Amniotic stem cell (primary cell): ENCODE results near the gene CCAR1.
"Not testable (repeated sequence)": the region's sequence is repeated elsewhere in the genome, so short reads cannot be mapped to it uniquely, and the experiment has no call there.

Experiments used
- DNase-seq: peaks from one replicate; lab custom pipeline; 2025; lab: John Stamatoyannopoulos, UW

The CCAR1 gene

DNA sequence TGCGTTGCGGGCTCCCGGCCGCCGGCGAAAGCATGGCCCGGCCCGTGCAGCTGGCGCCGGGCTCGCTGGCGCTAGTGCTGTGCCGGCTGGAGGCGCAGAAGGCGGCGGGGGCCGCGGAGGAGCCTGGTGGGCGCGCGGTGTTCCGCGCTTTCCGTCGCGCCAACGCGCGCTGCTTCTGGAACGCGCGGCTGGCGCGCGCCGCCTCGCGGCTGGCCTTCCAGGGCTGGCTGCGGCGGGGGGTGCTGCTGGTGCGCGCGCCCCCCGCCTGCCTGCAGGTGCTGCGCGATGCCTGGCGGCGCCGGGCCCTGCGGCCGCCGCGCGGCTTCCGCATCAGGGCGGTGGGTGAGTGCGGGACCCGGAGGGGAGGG is 106.5 kb downstream of the CCAR1 start:
- DNase-seq, result not testable (repeated sequence)

DNA sequence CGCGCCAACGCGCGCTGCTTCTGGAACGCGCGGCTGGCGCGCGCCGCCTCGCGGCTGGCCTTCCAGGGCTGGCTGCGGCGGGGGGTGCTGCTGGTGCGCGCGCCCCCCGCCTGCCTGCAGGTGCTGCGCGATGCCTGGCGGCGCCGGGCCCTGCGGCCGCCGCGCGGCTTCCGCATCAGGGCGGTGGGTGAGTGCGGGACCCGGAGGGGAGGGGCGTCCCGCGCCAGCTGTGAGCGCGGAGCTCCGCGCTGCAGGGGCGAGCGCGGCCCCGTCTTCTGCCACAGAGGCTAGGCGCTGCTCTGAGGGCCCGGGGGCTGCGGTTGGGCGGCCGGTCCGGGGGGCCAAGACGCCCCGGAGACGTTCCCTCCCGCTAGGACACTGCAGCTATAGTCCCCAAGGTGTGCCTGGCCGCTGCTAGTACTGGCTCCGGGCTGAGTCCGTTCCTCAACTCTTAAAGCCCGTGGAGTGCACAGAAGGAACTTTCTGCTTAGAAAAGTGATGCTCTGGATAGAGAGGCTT is 107.1 kb downstream of the CCAR1 start:
- not testable (repeated sequence) for DNase-seq

DNA sequence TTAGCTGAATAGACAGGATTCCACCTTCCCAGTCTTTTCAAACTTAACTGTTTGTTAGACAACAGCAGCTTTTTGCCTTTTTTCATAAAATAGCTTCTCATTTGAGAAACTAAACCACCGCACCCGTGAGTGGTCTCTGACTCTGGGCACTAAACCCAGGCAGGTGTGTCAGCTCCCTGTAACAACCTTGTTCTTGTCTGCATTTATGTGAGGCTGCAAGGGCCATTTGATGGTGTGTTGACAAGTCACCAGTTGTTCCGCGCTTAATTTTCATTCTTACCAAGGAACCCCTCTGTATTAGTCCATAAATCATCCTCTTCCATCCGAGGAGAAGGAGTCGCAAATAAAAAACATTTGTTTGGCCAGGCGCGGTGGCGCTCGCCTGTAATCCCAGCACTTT is 107.8 kb downstream of the CCAR1 start:
- no peak for DNase-seq

DNA sequence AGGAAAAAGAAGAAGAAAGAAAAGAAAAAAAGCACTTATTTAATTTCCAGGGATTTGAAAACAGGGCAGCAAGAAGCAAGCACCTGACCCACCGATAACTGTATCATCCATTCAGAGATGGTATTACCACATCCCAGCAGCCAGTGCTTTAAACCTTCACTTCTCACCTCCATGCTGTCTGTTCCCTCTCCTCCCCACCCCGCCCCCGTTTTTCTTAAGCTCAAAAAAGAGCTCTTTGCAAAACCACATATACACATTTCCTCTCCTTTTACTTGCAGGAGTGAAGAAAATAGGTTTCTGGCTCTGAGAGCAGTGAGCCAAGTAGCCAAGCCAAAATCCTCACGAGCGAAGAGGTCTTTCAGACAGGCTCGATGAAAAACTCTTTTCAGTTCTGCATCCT is 108.5 kb downstream of the CCAR1 start:
- DNase-seq, result no peak

DNA sequence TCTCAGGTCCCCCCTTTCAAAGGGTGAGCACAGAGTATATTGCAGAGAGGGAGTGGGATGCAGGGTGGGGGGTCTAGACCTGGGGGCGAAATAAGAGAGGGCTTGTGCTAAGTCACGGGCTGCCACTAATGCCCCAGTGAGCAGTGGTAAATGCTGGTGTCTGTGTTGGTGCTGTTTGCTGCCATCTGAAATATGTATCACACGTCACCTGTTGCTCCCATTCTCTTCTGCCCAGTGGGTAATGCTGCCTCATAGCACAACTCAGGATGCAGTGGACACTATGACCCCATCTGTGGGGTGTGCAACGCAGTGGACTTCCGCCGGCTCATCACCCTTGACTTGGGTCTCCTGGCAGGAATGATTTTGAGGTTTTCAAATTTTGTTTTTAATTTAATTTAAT is 108.9 kb downstream of the CCAR1 start:
- DNase-seq, result no peak

DNA sequence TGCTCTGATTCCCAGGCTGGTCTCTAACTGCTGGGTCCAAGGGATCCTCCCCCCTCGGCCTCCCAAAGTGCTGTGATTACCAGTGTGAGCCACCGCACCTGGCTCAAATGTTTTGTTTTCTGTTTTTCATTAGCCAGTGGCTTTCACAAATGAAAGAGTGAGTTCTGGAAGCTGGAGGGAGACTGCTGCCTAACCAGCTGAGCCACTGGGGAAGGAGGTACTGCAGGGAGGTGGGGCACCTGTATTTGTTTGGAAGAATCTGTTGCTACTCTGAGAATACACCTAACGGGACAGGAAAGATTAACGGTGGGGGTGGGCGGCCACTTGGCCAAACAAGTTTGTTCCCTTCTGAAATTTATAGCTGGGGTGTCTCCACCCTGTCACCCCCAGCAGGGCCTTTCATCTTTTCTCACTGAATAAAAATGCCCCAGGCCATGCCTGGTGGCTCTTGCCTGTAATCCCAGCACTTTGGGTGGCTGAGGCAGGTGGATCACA is 111.0 kb downstream of the CCAR1 start:
- no peak for DNase-seq

DNA sequence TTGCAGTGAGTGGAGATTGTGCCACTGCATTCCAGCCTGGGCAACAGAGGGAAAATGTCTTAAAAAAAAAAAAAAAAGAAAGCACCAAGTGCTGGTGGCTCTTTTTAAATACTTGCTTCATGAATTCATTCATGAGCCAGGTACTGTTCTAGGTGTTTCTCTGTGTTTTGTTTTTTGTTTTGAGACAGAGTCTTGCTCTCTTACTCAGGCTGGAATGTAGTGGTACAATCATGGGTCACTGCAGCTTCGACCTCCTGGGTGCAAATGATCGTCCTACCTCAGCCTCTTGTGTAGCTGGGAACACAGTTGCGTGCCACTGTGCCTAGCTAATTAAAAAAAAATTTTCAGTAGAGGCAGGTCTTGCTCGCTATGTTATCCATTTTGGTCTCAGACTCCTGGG is 111.6 kb downstream of the CCAR1 start:
- DNase-seq, result no peak

DNA sequence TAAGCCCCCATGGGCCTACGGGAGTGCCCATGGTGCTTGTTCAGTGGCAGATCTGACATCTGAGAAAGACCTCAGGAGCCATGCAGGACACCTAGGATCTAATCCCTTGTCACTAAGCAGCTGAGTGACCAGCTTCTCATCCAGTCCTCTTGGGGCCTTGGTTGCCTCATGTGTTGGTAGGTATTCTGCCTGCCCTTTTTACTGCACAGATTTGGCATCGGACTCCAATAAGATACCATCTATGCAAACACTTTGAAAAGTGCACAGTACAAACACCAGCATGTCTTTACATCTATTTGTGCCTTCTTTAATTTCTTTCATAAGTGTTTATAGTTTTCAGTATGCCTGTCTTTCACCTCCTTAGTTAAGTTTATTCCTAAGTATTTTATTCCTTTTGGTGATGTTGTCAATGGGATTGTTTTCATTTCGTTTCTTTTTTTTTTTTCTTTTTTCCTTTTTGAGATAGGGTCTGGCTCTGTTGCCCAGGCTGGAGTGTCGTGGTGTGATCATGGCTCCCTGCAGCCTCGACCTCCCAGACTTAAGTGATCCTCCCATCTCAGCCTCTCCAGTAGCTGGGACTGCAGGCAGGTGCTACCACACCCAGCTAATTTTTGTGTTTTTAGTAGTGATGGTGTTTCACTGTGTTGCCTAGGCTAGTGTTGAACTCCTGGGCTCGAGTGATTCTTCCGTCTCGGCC is 116.7 kb downstream of the CCAR1 start:
- no peak for DNase-seq

DNA sequence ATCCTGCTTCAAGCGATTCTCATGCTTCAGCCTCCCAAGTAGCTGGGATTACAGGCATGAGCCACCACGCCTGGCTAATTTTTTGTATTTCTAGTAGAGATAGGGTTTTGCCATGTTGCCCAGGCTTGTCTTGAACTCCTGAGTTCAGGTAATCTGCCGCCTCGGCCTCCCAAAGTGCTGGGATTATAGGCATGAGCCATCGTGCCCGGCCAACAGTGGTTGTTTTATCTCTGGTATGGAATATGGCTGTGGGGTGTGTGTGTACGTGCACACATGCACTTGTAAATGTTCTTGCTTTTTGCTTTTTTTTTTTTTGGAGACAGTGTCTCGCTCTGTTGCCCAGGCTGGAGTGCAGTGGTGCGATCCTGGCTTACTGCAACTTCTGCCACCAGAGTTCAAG is 119.6 kb downstream of the CCAR1 start:
- not testable (repeated sequence) for DNase-seq
